ENCODE data around the gene RASA3. TPM values are rescaled to one million over a fixed set of nuclear protein-coding genes. Genes with fewer than 3 reads are reported as not detected.
A peak's percentile ranks its signal among the peaks of the same experiment; 100 is the strongest.

The RASA3 gene
- total RNA-seq, 3 donors from 2014 or later (not counting 1 experiment from before 2014, with no cell fraction given), result 252 to 277 (median 274) TPM

DNA sequence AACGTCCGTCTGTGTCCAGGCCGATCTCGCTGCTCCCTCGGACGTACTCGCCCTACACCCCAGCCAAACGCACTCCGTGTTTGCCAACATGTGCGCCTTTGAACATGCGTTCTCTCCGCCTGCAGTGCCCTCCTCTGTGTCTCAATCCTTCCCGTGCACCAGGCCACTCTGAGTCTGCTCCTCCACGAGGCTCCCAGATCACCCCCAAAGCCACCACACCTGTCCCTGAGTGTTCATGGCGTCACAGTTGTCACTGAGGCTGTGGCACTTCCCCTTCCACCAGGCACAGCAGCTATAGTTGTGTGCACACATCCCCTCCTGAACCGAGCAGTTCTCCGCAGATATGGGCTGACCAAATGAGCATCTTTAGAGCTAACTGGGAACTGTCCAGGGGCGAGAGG lies 35.6 kb downstream of the RASA3 start:
- peaks cover 12% of the 10 kb centered on the region for H3K36me3 ChIP-seq (ENCODE audit: control insufficient read depth, insufficient read depth, low read length)
- H3K27ac ChIP-seq (ENCODE audit: low read length), result no peak overlapping the region
- intact Hi-C loops (cut with micrococcal nuclease), result no loop called here
- H3K27ac Mint-ChIP-seq, result peak overlapping the region; percentile 81 to 87
- TF ChIP-seq CTCF (IDR thresholded peaks at IDR 0.05), result no peak
- ATAC-seq (no peak), DNase-seq (no peak)
- no peak overlapping the region for H3K4me3 ChIP-seq (ENCODE audit: low read length)
- peak overlapping the region; percentile 75 for H3K4me3 Mint-ChIP-seq
- peaks cover 19% of the 10 kb centered on the region for H3K36me3 Mint-ChIP-seq
- H3K27me3 ChIP-seq (ENCODE audit: control insufficient read depth, insufficient read depth, low read length), result no peaks in the 10 kb centered on the region
- peaks cover 64% of the 10 kb centered on the region for H3K4me1 ChIP-seq (ENCODE audit: control insufficient read depth, insufficient read depth, low read length)
- H3K27me3 Mint-ChIP-seq (ENCODE audit: low read depth in 2 of 2), result no peaks in the 10 kb centered on the region
- WGBS (ENCODE audit: insufficient coverage), result 88% methylated on average over 18 of the region's 18 CpGs
- H3K4me1 Mint-ChIP-seq, result peaks cover 85 to 86% of the 10 kb centered on the region in 2 donors
- H3K9me3 ChIP-seq (ENCODE audit: control insufficient read depth, insufficient read depth, low read length), result no peaks in the 10 kb centered on the region
- peaks cover 7 to 10% of the 10 kb centered on the region in 2 donors for H3K9me3 Mint-ChIP-seq

GRCh38 chr13:114096031-114096485 lies 36.4 kb downstream of the RASA3 start:
- Mint-ChIP-seq H3K9me3 (peaks cover 7 to 14% of the 10 kb centered on the region in 2 donors), H3K36me3 (peaks cover 24% of the 10 kb centered on the region), H3K4me3 (peak overlapping the region; percentile 75), H3K4me1 (peaks cover 84 to 87% of the 10 kb centered on the region in 2 donors), H3K27ac (peak overlapping the region; percentile 81 to 87), H3K27me3 (ENCODE audit: low read depth in 2 of 2) (no peaks in the 10 kb centered on the region)
- no peak overlapping the region for H3K27ac ChIP-seq (ENCODE audit: low read length)
- TF ChIP-seq CTCF (IDR thresholded peaks at IDR 0.05), result no peak
- H3K9me3 ChIP-seq (ENCODE audit: control insufficient read depth, insufficient read depth, low read length), result peaks cover 3% of the 10 kb centered on the region
- H3K27me3 ChIP-seq (ENCODE audit: control insufficient read depth, insufficient read depth, low read length), result no peaks in the 10 kb centered on the region
- H3K4me1 ChIP-seq (ENCODE audit: control insufficient read depth, insufficient read depth, low read length), result peaks cover 58% of the 10 kb centered on the region
- intact Hi-C loops (cut with micrococcal nuclease), result no loop called here
- H3K4me3 ChIP-seq (ENCODE audit: low read length), result no peak overlapping the region
- ATAC-seq, result no peak
- WGBS (ENCODE audit: insufficient coverage), result 93% methylated on average over 24 of the region's 24 CpGs
- peaks cover 5% of the 10 kb centered on the region for H3K36me3 ChIP-seq (ENCODE audit: control insufficient read depth, insufficient read depth, low read length)
- no peak for DNase-seq

GRCh38 chr13:114095486-114095885 lies 36.9 kb downstream of the RASA3 start:
- Mint-ChIP-seq H3K36me3 (peaks cover 24% of the 10 kb centered on the region), H3K27ac (peak overlapping the region; percentile 81 to 87), H3K4me1 (peaks cover 83 to 87% of the 10 kb centered on the region in 2 donors), H3K4me3 (peak overlapping the region; percentile 47), H3K27me3 (ENCODE audit: low read depth in 2 of 2) (no peaks in the 10 kb centered on the region), H3K9me3 (peaks cover 7 to 14% of the 10 kb centered on the region in 2 donors)
- Histone ChIP-seq H3K9me3 (ENCODE audit: control insufficient read depth, insufficient read depth, low read length) (peaks cover 3% of the 10 kb centered on the region), H3K36me3 (ENCODE audit: control insufficient read depth, insufficient read depth, low read length) (peaks cover 4% of the 10 kb centered on the region), H3K4me3 (ENCODE audit: low read length) (no peak overlapping the region), H3K4me1 (ENCODE audit: control insufficient read depth, insufficient read depth, low read length) (peaks cover 56% of the 10 kb centered on the region), H3K27me3 (ENCODE audit: control insufficient read depth, insufficient read depth, low read length) (no peaks in the 10 kb centered on the region), H3K27ac (ENCODE audit: low read length) (no peak overlapping the region)
- TF ChIP-seq CTCF (IDR thresholded peaks at IDR 0.05), result no peak
- 94% methylated on average over 4 of the region's 4 CpGs for WGBS (ENCODE audit: insufficient coverage)
- no peak for DNase-seq
- intact Hi-C loops (cut with micrococcal nuclease), result no loop called here
- no peak for ATAC-seq

- Histone ChIP-seq H3K27me3 (ENCODE audit: control insufficient read depth, insufficient read depth, low read length) (no peaks in the 10 kb centered on the region), H3K36me3 (ENCODE audit: control insufficient read depth, insufficient read depth, low read length) (peaks cover 7% of the 10 kb centered on the region), H3K4me1 (ENCODE audit: control insufficient read depth, insufficient read depth, low read length) (peaks cover 52% of the 10 kb centered on the region), H3K9me3 (ENCODE audit: control insufficient read depth, insufficient read depth, low read length) (peaks cover 3% of the 10 kb centered on the region), H3K4me3 (ENCODE audit: low read length) (no peak overlapping the region), H3K27ac (ENCODE audit: low read length) (no peak overlapping the region)
- Mint-ChIP-seq H3K27ac (peak overlapping the region; percentile 81 to 87), H3K4me1 (peaks cover 83 to 95% of the 10 kb centered on the region in 2 donors), H3K9me3 (peaks cover 7 to 14% of the 10 kb centered on the region in 2 donors), H3K36me3 (peaks cover 24% of the 10 kb centered on the region), H3K4me3 (no peak overlapping the region), H3K27me3 (ENCODE audit: low read depth in 2 of 2) (no peaks in the 10 kb centered on the region)
- TF ChIP-seq CTCF (IDR thresholded peaks at IDR 0.05), result no peak
- no peak for DNase-seq
- ATAC-seq, result no peak
- intact Hi-C loops (cut with micrococcal nuclease), result no loop called here
Observed at GRCh38 chr13:114093118-114093517, 39.3 kb downstream of the RASA3 start.

Data from natural killer cell (primary cell).